Measurements from ENCODE around the gene MRPS12.
"Not testable (repeated sequence)": the region's sequence is repeated elsewhere in the genome, so short reads cannot be mapped to it uniquely, and the experiment has no call there.

Gene MRPS12

DNA sequence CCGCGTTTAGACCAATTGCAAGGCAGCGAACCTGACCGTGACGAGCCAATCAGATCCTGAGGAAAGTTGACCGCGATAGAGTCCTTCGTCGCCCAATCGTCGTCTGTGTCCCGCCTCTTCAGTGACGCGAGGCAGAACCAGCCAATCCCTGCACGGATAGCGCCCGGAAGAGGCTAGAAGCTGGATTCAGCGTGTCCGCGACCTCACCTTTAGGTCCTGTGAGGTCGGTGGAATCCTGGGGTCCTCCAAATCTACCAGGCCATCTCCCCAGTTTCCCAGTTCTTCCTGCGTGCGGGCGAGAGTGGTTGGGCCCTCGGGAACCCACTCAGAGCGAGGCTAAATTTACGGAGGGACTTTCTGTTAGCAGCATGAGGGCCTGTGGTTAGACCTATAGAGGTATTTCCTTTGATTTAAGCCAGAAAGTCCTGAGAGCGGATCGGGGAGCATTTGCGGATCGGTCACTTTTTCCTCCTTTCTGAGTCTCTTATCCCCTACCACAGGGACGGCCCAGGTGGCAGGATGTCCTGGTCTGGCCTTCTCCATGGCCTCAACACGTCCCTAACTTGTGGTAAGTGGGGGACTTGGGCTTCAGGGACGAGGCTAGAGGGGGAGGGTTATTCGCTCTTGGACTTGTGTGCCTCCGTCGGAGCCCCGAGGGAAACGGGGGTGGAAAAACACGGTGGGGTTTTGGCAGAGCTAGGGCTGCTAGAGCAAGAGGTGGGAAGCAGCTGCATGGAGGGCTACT, at the start of gene MRPS12:
Gene MRPS12, plus strand, starts transcription at position 169 of the 745 bp plus-strand sequence. Its CDS starts 351 bp downstream, at position 520.
- DNase-seq, result peak; percentile 96

DNA sequence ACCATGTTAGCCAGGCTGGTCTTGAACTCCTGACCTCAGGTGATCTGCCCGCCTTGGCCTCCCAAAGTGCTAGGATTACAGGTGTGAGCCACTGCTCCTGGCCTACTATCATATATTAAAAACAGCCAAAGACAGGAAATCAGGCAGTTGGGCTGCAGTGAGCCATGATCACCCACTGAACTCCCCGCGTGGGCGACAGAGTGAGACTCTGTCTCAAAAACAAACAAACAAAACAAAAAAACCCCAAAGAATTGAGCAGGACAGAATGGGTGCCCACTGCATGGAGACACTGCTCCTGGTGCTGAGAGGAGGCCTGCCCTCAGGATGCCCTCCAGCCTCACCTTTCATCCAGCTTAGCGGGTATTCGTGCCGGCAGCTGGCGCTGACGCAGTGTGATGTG, 47.5 kb upstream of the MRPS12 start:
- DNase-seq, result no peak

DNA sequence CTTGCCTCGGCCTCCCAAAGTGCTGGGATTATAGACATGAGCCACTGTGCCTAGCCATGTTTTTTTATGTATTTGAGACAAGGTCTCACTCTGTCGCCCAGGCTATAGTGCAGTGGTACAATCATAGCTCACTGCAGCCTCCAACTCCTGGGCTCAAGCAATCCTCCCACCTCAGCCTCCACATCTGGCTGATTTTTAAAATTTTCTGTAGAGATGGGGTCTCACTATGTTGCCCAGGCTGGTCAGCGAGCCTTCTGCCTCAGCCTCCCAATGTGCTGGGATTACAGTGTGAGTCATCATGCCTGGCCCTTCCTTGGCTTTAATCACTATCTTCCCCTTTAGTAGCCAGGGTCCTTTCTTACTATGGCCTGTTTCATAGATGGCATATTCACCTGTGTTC, 46.1 kb upstream of the MRPS12 start:
- DNase-seq, result not testable (repeated sequence)

DNA sequence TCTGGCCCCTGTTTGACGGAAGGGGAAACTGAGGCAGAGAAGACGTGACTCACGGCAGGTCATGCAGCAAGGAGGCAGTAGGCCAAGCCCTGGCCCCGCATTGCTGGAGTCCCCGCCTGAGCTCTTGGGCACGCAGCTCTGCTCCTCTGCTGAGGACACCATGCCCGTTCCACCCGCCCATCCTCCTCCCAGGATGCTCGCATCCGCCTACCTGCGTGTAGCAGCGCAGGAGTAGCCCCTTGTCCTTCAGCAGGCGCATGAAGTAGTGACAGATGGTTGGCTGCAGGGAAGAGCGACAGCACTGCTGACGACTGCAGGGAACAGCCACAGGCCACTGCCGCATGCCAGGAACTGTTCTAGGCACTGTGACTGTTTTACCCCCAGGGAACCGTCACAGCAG, 41.9 kb upstream of the MRPS12 start:
- DNase-seq, result no peak

DNA sequence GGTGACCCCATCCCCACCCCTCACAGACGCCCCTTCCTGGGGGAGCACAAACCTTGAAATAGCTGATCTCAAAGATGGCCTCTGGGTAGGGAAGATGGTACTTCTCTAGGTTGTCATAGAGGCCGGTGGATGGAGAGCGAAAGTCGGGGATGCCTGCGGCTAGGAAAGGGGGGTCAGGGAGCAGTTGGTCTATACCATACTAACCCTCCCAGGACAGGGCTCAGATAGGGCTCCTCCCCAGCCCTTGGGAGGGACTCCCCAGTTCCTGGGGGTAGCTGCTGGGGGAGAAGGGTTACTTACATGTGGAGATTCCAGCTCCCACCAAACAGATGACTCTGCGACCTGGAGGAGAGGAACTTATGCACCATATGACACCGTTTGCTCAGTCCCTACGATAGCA, 40.9 kb upstream of the MRPS12 start:
- DNase-seq, result no peak

DNA sequence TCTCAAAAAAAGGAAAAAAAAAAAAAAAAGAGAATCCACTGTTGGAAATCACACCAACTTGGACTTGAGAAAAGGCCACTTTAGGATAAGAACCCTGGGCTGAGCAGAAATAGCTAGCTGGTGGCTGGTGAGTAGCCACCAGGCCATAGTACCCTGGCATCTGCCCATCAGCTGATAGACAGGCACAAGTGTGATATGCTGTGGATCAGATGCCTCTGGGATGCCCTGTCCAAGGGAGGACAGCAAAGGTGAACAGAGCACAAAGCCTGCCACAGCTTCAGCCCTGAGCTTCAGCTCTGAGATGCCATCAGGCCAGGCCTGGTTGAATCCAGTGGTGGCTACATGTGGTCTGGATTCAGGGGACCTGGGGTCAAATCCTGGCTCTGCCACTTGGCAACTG, 40.1 kb upstream of the MRPS12 start:
- no peak for DNase-seq

DNA sequence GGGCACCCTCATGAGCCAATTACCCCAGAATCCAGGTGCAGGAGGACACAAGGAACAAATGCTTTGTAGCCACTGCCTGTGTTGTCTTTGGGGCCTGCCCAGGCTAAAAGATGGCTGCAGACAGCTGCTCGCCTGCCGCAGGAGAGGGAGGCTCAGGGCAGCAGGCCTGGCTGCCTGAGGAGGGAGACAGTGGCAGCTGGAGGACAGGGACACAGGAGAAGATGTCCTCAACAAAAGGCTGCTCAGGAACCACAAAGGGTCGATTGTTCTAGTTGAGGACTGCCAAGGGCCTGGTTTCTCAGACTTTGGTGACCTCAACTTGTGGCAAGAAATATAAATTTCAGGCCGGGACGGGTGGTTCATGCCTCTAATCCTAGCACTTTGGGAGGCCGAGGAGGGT, 39.0 kb upstream of the MRPS12 start:
- DNase-seq, result no peak

DNA sequence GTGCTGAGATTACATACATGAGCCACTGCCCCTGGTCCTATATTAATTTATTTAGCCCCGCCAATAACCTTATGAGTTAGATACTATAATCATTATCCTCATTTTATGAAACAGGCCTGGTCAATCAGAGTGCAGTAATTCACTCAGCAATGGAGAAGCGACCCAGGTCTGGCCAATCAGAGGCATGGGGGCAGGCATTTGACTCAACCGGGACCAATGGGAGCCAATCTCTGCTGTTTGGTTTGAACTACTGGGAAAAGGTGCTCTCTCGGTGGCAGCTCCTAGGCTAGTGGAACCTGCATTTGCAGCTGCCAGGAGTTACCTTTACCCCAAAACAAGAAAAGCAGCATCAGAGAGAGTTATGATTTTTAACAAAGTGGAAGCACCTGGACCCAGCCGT, 37.9 kb upstream of the MRPS12 start:
- no peak for DNase-seq

DNA sequence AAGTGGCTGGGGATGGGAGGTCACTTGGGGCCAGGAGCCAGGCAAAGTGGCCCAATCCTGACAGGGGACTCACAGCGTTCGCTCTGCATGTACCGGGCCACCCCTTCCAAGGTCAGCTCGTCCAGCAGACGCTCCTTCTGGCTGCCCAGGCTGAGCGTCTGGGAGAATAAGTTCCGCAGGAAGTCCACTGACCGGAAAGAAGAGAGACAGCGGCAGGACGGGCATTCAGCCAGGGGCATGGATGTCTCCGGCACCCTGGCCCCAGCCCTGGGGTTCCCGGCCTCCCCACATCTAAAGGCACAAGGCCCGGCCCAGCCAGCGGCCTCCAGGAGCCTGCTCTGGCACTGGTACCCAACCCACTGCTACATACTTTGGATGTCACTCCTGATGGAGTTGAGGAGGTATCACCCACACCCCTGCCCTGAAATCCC, 37.4 kb upstream of the MRPS12 start:
- DNase-seq, result no peak

DNA sequence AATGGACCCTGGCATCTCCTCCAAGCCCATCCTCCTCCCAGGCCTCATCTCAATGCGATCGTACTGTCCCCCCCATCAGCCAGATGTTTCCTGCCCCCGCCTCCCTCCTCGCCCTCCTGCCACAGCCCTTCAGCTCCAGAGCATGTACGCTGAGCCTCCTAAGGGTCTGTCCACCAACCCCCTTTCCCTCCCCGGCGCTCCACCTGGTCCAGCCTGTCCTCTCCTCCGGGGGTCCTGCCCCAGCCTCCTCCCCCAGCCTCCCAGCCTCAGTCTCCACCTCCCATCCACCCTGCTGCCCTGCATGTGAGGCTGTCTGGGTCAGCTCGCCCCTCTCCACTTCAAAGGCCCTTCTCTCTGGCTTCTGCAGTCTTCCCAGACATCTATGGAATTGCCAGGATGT, 35.8 kb upstream of the MRPS12 start:
- no peak for DNase-seq

DNA sequence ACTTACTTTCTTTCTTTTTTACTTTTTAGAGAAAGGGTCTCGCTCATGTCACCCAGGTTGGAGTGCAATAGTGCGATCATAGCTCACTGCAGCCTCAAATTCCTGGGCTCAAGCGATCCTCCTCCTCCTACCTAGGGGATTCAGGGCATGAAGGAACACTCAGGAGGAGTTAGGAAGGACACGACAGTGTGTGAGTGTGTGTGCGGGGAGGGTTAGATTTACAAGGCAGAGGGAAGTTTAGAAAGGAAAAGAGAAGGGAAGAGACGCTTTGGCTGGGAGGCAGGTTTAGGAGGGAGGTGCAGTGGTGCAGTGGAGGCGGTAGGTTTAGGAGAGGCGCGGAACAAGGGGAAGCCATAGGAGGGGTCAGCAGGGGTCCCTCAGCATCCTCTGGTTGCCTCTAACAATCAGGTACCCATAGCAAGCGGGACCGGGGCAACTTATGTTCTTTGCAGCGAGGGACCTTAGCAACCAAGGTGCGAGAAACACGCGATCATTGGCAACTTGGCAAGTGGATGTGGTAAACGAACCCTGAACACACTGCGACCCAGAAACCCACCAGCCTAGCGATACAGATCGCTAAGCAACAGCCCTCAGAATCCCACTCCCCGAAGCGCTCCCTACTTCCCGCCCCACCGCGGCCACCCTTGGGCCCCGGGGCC, 31.8 kb upstream of the MRPS12 start:
- DNase-seq, result no peak

DNA sequence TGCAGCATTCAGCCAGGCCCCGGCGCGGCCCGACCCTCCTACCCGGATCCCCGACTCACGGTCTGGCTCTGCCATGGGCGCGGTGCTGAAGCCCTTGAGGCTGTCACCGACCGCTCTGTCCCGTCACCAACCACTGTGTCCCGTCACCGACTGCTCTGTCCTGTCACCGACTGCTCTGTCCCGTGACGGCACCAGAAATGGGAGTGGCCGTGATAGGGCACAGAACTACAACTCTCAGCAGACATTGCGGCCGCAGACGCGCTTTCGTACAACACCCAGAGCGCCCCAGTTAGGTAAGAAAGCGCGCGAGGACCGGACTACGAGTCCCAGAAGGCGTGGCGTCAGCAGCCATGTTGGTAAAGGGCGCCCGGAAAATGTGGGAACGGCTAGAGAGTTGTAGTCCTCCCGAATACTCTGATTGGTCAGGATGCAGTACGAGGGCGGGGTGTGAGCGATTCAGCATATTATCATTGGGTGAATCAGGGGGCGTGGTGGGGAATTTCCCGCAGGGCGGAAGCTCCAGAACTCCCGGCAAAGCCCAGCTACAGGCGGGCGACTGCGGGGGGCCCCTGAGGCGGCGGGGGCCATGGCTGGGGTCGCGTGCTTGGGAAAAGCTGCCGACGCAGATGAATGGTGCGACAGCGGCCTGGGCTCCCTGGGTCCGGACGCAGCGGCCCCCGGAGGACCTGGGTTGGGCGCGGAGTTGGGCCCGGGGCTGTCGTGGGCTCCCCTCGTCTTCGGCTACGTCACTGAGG, 31.1 kb upstream of the MRPS12 start, which contains the start of the genes NFKBIB and SIRT2:
Gene NFKBIB, plus strand, starts transcription at position 523 of the 755 bp plus-strand sequence. Its CDS starts 64 bp downstream, at position 587.
Gene SIRT2, minus strand, starts transcription at position 172 of the 755 bp plus-strand sequence. Its CDS starts 97 bp downstream, at position 75.
- DNase-seq, result peak; percentile 98

DNA sequence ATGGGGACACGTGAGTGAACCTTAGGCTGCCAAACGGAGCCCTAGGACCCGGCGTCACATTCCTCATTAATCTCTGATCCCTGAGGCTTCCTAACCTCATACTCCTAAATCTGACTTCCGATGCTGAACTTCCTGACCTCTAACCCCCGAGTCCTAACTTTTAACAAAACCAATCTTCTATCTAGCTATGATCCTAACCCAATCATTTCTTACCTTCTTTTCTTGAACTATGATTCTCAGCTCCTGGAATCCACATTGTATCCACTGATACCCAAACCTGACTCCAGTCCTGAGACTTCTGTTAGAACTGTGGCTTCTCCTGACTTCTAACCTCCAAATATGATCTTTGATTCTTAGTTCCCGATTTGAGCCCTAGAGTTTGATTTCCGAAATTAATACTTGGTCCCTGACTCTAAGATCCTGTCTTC, 30.5 kb upstream of the MRPS12 start:
- no peak for DNase-seq

DNA sequence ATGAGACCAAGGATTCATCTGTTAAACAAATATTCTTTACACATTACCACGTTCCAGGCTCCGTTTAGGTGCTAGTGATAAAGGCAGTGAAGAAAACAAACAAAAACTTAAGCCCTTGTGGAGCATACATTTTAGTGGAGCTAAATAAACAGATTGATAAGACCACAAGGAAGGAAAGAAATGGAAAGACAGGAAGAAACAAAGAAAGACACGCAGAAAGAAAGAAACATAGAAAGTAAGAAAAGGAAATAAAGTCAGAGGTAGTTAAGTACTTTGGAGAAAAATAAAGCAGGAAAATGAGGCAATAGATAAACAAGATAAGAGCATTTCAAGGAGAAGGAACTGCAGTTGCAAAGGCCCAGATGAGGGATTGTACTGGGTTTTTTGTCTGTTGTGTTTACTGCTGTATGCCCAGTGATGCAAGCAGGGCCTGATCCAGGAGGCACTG, 30.0 kb upstream of the MRPS12 start:
- DNase-seq, result no peak

DNA sequence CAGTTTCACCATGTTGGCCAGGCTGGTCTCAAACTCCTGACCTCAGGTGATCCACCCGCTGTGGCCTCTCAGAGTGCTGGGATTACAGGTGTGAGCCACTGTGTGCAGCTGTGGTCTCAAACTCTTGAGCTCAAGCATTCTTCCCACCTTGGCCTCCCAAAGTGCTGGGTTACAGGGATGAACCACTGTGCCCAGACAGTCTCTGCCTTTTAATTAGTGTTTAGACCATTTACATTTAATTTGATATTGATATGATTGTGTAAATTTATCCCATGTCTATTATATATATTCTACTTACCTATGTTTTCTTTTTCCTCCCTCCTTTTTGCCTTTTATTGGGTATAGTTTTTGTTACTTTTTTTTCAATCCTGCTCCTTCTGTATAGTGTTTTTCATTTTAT, 29.1 kb upstream of the MRPS12 start:
- no peak for DNase-seq

DNA sequence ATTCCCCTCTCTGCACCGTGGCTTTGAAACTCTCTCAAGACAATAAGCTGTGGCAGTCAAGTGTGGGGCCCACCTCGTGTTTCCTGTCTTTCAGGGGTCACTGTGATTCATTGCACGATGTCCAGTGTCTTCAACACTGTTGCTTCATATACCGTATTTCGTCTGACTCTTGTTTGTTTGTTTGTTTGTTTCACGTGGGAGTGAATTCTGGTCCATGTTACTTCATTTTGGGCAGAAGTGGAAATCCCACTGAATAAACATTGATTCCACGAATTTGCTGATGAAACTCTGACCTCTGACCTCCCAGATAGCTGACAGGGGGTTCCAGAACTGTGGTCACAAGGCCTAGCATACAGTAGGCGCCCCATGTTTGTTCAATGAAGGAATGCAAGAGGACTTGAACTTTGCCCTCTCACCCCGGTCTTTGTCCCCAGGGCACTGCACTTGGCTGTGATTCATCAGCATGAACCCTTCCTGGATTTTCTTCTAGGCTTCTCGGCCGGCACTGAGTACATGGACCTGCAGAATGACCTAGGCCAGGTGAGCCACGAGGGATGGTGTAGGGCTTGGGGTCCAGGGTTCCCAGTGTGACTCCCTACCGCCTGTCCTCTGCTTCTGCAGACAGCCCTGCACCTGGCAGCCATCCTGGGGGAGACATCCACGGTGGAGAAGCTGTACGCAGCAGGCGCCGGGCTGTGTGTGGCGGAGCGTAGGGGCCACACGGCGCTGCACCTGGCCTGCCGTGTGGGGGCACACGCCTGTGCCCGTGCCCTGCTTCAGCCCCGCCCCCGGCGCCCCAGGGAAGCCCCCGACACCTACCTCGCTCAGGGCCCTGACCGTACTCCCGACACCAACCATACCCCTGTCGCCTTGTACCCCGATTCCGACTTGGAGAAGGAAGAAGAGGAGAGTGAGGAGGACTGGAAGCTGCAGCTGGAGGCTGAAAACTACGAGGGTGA, 25.9 kb upstream of the MRPS12 start:
- DNase-seq, result no peak

DNA sequence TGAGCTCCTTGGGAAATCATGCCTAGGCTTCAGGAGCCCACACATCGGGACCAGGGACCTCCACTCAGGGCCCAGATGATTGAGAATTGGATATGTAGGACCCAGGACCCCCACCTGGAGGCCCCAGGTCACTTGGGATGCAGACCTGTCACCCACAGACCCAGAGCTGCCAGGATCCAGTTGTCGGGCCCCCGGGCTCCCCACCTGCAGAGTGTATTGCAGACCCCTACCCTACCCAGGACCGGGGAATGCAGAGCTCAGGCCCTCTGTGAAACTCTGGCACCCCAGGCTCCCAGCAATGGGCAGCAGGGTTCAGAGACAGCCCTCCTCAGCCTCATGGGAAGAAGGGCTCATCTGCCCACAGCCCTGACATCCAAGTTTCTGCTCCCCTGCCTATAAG, 25.1 kb upstream of the MRPS12 start:
- no peak for DNase-seq

DNA sequence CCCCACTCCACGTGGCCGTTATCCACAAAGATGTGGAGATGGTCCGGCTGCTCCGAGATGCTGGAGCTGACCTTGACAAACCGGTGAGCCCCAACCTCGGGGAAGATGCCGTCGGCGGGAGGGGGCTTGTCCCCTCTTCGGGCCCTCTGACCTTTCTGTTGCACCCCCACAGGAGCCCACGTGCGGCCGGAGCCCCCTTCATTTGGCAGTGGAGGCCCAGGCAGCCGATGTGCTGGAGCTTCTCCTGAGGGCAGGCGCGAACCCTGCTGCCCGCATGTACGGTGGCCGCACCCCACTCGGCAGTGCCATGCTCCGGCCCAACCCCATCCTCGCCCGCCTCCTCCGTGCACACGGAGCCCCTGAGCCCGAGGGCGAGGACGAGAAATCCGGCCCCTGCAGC, 23.5 kb upstream of the MRPS12 start:
- DNase-seq, result no peak

DNA sequence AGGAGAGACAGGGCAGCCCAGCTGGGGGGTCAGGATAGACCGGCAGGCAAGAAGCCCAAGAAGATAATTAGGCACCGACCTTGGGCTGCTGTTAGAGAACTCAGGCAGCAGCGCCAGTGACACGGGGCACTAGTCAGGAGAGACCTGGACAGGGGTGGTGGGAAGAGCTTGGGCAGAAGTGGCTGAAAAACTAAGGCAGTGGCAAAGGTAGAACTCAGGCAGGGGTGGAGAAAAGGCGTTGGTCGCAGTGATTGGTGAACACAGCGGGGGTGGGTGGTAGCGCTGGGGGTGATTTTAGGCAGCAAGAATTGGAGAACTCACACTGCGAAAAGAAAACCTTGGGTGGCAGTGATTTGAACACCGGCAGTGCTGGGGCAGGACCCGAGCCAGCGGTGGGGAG, 23.1 kb upstream of the MRPS12 start:
- no peak for DNase-seq

DNA sequence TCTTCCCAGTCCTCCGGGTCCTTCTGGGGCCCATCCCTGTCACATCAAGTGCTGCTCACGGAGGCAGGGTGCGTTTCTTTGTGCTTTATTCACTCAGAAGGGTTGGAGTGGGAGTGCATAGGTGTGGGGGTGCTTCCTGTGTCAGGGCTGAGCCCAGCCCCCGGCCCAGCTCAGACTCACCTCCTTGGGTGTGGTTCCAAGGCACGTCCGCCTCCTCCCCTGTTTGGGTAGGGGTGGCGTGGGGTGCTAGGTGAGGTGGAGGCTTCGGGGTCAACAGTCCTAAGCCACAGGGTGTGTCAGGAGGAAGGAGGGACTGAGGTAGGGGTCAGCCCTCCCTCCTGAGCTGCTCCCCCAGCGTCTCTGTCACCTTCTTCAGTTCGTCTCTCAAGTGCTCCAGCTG, 21.8 kb upstream of the MRPS12 start:
- no peak for DNase-seq

DNA sequence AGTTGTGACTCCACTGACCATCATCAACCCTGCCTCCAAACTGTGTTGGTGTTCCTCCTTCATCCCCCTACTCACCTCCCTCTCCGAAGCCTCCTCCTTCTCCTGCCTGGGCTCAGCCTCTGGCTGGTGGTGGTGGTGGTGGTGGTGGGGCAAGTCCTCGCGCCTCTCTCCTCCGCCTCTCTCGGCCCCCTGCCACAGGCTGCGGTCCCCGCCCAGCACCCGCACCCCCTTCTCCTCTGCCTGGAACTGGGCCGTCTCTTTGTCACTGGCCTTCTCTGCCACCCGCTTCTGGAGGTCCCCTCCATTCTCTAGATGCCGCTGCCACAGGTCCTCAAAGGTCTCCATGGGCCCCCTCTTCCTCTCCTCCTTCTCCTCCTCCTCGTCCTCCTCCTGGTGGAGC, 20.3 kb upstream of the MRPS12 start:
- DNase-seq, result no peak

DNA sequence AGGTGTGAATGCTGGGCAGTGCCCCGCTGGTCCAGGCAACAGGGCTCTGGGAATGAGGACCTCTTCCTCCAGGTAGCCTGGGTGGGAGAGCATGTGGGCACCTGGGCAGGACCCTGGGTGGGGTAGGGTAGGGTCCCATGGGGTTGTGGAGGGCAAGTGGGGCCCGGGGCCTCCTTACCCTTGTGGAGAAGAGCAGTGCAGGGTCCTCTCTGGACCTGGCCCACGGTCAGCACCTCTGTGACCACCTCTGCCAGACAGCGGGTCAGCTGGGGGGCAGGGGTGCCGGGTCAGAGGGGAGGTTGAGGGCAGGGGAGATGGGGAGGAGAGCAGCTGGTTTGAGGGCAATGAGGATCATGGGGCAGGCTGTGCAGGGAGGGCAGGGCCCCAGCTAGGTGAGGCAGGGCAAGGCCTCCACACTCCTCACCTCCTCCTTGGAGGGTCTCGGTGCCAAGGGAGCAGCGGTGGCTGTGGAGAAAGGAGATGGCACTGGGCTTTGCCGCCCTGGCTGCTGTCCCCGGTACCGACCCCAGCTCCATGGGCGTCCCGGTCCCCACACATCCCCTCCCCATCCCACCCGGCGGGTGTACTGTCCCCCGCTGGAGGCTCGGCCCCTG, 19.2 kb upstream of the MRPS12 start:
- no peak for DNase-seq
